GM18505 (cell line): Measurements from ENCODE around the gene CSRNP2.
A peak's percentile ranks its signal among the peaks of the same experiment; 100 is the strongest.
"Not testable (repeated sequence)": the region's sequence is repeated elsewhere in the genome, so short reads cannot be mapped to it uniquely, and the experiment has no call there.

ENCODE experiments used
- ATAC-seq: cut with Tn5 transposase; IDR thresholded peaks from one replicate; pipeline ENCODE4 v1.9.1; 2021; ENCODE audit not compliant: unreplicated experiment
- POLR2A ChIP-seq: IDR thresholded peaks from 4 replicates; pipeline ENCODE4 v1.6.1; 2011; ENCODE audit warnings: borderline replicate concordance; ENCODE audit not compliant: insufficient read depth, insufficient read length; ENCODE audit errors: extremely low read depth

CSRNP2 gene

GRCh38 chr12:51028813-51029150 is 54.6 kb downstream of the CSRNP2 start:
- TF ChIP-seq POLR2A: no peak

GRCh38 chr12:51028126-51028812 is 55.1 kb downstream of the CSRNP2 start:
- no peak for ATAC-seq
- no peak for TF ChIP-seq POLR2A

More at GRCh38 chr12:51028813-51029150, 54.6 kb downstream of the CSRNP2 start:
- no peak for ATAC-seq

GRCh38 chr12:51027342-51027835 is 56.0 kb downstream of the CSRNP2 start:
- ATAC-seq: no peak
- no peak for TF ChIP-seq POLR2A

- peak; percentile 83 for ATAC-seq
- TF ChIP-seq POLR2A: peak; percentile 67
Measured at GRCh38 chr12:51025836-51026638, 57.4 kb downstream of the CSRNP2 start, which contains the start of gene SLC11A2. Gene SLC11A2 (minus strand): TSS chr12:51026384. CDS start chr12:51010728, 15,656 bp downstream.

- no peak for ATAC-seq
- no peak for TF ChIP-seq POLR2A
Measured at GRCh38 chr12:51025338-51025835, 58.0 kb downstream of the CSRNP2 start.

- no peak for ATAC-seq
- TF ChIP-seq POLR2A: no peak
Measured at GRCh38 chr12:51023625-51024382, 59.6 kb downstream of the CSRNP2 start.

GRCh38 chr12:51021694-51022093 is 61.7 kb downstream of the CSRNP2 start:
- TF ChIP-seq POLR2A: no peak
- no peak for ATAC-seq

GRCh38 chr12:51020448-51021182 is 62.8 kb downstream of the CSRNP2 start:
- ATAC-seq: no peak
- no peak for TF ChIP-seq POLR2A

GRCh38 chr12:51019927-51020326 is 63.5 kb downstream of the CSRNP2 start:
- ATAC-seq: no peak
- TF ChIP-seq POLR2A: no peak

GRCh38 chr12:51018956-51019355 is 64.4 kb downstream of the CSRNP2 start:
- ATAC-seq: no peak
- TF ChIP-seq POLR2A: no peak

- no peak for TF ChIP-seq POLR2A
- no peak for ATAC-seq
Measured at GRCh38 chr12:51017452-51017851, 65.9 kb downstream of the CSRNP2 start.

GRCh38 chr12:51014467-51014866 is 68.9 kb downstream of the CSRNP2 start:
- ATAC-seq: not testable (repeated sequence)
